G401.6 (cell line): ENCODE data around the gene HOXD10.
A peak's percentile ranks its signal among the peaks of the same experiment; 100 is the strongest.

Experiments
- FAIRE-seq: peaks from 2 replicates; lab custom pipeline; 2012; peaks lifted over from hg19 to GRCh38; lab: Jason Lieb, UNC

Gene HOXD10

GRCh38 chr2:176107731-176108181 is 8.8 kb upstream of the HOXD10 start:
- FAIRE-seq, result no peak

DNA sequence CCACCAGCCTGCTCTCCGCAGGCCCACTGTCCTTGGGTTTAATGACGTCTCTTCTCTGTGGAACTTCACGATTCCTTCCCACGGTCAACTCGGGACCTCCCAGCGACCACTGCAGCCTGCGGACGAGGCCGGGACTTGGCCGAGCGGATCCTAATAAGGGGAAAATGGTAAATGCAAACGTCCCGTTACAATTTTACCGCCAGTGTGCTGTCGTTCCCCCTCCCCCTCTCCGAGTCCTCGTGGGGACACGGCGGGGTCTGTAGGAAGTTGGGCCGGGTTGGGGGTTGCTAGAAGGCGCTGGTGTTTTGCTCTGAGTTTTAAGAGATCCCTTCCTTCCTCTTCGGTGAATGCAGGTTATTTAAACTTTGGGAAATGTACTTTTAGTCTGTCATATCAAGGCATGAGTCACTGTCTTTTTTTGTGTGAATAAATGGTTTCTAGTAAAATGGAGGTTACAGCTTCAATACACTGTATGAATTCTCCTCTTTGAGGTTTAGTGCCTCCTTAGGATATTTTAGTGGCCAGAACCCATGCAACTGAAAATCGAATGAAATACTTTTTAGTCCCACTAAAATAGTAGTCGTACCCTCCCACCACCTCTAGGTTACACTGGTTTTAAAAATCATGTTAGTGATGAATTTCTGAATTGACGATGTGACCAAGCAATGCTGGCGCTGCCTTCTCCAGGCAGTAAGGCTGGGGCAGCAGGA is 7.2 kb upstream of the HOXD10 start:
- FAIRE-seq, result no peak

- FAIRE-seq, result no peak
Measured at GRCh38 chr2:176109946-176110345, 6.6 kb upstream of the HOXD10 start.

DNA sequence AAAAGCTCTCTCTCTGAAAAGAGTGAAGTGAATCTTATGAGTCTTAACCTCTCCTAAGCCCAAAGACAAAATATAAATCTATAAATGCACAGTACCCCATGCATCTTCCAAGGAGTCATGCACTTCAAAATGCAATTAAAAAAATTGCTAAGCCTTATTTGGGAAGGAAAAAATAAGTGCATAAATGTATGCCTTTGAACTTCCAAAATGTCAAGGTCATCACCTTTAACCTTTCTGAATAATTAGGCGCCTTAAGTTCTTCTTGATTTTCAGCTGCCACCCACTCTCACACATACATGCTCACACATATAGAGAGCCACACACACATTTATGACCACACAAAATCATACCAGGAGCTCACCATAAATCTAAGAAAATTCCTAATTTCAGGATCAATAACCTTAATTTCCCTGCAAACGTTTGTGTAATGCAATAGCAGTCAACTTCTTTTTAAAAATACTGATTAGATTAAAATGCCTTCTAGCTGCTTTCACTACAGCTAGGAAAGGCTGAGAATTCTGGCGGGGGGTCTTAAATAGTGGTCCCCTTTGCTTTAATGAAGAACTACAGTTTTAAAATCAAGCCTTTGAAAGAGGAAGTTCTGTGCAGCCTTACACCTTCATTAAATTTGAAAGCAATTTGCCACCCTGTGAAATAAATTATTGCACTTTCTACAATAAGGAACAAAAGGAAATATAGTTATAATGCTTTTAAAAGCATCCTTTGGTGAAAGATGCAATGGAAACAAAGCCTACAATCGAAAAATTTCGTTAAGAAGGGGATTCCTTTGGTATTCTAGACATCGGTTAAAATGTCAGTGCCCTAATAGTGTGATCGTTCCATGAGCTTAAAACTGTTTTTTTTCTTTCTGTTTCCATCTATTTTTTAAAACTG is 5.9 kb upstream of the HOXD10 start:
- no peak for FAIRE-seq

- peak; percentile 82 for FAIRE-seq
Measured at GRCh38 chr2:176111309-176111663, 5.3 kb upstream of the HOXD10 start.

- FAIRE-seq, result no peak
Measured at GRCh38 chr2:176111846-176112374, 4.7 kb upstream of the HOXD10 start.

DNA sequence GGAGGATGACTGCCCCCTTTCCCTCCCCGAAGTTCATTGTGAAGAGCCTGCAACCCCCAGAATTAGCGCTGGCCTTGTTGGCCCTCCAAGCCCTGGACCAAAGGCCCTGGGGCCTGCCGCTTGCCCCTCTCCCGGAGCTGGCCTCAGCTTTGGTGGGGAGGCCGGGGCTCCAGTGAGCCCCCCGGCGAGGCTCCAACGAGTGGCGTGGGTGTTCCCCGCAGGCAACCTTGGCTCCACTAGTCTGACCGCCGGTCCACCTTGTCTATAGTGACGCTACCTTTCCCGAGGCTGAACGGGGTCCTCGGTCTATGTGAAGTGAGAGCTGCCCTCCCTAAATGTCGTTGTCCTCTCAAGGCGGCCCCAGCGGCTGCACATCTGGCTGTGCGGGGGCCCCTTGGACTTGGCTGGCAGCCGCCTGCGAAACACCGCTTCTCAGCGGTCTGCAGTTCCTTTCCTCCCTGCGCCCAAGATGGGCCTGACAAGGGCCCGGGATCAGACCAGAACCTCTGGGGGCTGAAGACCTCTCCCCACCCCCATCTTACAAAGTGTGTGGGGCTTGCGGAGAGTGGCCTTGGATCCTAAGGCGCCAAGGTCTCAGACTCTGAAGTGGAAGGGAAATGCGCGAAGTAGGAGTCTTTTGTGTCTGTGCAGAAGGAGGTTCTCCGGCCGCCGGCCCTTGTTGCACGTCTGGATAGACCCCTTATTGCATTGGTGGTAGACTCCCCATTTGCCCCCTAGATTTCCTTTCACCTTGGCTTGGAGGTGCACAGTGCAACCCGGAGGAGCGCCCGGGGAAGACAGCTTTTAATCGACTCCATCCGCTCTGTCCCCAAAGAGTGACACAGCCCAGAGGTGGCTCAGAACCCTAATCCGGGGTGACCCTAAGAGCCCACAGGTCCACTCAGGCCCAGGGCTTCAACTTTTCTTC is 3.9 kb upstream of the HOXD10 start:
- FAIRE-seq, result no peak

- FAIRE-seq, result no peak
Measured at GRCh38 chr2:176114120-176114929, 2.3 kb upstream of the HOXD10 start.

GRCh38 chr2:176114930-176115625 is 1.5 kb upstream of the HOXD10 start:
- FAIRE-seq, result no peak

- no peak for FAIRE-seq
Measured at GRCh38 chr2:176117162-176117822, 714 bp downstream of the HOXD10 start.

GRCh38 chr2:176117823-176118371 is 1.3 kb downstream of the HOXD10 start:
- FAIRE-seq, result no peak

- FAIRE-seq, result peak; percentile 49
Measured at GRCh38 chr2:176118601-176119339, 2.2 kb downstream of the HOXD10 start.

DNA sequence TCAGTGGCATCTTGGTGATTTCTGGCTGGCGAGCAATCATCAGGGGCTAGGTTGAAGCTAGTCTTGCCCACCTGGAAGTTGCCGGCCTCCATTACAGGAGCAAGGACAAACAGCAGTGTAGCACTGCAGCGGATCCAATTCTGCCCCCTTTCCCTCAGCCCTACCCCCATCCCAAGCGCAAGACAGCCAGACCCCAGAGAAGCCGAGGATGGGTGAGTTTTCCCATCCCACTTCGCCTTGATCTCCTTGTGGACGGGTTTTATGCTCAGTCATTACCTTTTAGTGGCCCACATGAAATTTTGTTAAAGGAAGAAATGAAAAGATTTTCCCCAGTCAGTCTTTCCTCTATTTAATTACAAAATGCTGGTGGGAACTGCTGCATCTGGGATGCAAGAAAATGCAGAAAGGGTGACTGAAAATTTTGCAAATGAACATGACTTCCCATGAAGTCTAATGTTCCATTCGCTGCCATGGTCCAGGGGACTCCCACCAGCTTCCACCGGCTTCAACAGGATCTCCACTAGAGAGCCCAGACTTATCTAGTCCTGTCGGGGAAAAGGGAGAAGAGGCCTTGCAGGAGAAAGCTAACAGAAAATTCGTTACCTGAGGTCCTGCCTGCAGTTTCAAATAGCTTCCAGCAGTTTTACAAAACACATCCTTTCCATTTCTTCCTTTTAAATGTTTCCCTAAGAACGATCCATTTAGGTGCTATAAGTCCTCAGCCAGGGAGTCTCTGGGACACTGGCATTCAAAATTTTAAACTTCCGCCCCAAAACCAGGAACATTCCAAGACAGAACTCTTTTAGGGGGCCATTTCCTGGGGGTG is 4.0 kb downstream of the HOXD10 start:
- no peak for FAIRE-seq

- no peak for FAIRE-seq
Measured at GRCh38 chr2:176121190-176122051, 4.8 kb downstream of the HOXD10 start.

DNA sequence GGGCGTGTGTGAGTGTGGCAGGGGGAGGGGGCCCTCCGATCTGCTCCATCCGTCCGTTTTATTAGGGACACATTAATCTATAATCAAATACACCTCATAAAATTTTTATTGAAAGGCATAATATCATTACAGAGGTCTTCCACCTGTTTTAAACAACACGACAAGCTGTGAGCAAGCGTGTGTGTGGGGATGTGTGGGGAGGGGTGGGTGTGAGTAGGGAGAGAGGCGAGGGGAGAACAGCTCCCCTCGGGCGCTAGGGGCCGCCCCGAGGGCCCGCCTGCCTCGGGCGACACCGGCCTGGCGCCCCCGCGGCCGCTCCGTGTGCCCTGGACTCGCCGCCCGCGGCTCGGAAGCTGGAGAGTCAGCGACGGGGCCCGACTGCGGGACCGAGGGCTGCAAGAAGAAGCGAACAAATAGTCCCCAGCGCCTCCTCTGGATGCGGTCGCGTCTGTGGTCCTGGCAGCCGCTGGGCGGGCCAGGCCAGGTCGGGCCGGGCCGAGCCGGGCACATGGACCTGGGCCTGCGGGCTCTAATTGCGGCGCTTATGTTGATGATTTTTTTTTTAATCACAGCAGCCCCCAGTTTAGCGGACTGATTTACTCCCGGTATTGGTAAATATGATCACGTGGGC is 5.6 kb downstream of the HOXD10 start:
- no peak for FAIRE-seq

DNA sequence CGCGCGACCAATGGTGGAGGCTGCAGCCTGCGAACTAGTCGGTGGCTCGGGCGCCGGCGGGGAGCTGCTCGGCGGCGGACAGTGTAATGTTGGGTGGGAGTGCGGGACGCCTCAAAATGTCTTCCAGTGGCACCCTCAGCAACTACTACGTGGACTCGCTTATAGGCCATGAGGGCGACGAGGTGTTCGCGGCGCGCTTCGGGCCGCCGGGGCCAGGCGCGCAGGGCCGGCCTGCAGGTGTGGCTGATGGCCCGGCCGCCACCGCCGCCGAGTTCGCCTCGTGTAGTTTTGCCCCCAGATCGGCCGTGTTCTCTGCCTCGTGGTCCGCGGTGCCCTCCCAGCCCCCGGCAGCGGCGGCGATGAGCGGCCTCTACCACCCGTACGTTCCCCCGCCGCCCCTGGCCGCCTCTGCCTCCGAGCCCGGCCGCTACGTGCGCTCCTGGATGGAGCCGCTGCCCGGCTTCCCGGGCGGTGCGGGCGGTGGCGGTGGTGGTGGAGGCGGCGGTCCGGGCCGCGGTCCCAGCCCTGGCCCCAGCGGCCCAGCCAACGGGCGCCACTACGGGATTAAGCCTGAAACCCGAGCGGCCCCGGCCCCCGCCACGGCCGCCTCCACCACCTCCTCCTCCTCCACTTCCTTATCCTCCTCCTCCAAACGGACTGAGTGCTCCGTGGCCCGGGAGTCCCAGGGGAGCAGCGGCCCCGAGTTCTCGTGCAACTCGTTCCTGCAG is 6.3 kb downstream of the HOXD10 start, which contains the start of gene HOXD9:
Gene HOXD9, plus strand, starts transcription at position 37 of the 728 bp plus-strand sequence. Its CDS starts 50 bp downstream, at position 87.
- FAIRE-seq, result no peak
